HEK293T (cell line): ENCODE results near the gene SNCB.

Experiments used
- ARNT ChIP-seq: fragments of 450-650 bp; IDR thresholded peaks from 2 replicates; pipeline ENCODE4 v1.6.1; 2017; ENCODE audit warnings: mild to moderate bottlenecking
- BHLHE40 ChIP-seq: fragments of 450-650 bp; IDR thresholded peaks from 2 replicates; pipeline ENCODE4 v1.6.1; 2016; ENCODE audit warnings: mild to moderate bottlenecking, moderate library complexity, borderline replicate concordance
- CTBP1 ChIP-seq: fragments of 450-650 bp; IDR thresholded peaks from 2 replicates; pipeline ENCODE4 v1.6.1; 2016; ENCODE audit warnings: borderline replicate concordance
- ELF4 ChIP-seq: fragments of 450-650 bp; IDR thresholded peaks from 2 replicates; pipeline ENCODE4 v1.6.1; 2017; ENCODE audit warnings: antibody characterized with exemption
- FOXA1 ChIP-seq: fragments of 450-650 bp; IDR thresholded peaks from 2 replicates; pipeline ENCODE4 v1.6.1; 2016; ENCODE audit warnings: mild to moderate bottlenecking
- FOXK2 ChIP-seq: fragments of 450-650 bp; IDR thresholded peaks from 2 replicates; pipeline ENCODE4 v1.6.1; 2016; ENCODE audit warnings: mild to moderate bottlenecking
- FOXM1 ChIP-seq: fragments of 450-650 bp; IDR thresholded peaks from 2 replicates; pipeline ENCODE4 v1.6.1; 2017; ENCODE audit warnings: mild to moderate bottlenecking, borderline replicate concordance
- LEF1 ChIP-seq: fragments of 450-650 bp; IDR thresholded peaks from 2 replicates; pipeline ENCODE4 v1.6.1; 2017; ENCODE audit warnings: mild to moderate bottlenecking, borderline replicate concordance
- NFRKB ChIP-seq: fragments of 450-650 bp; IDR thresholded peaks from 2 replicates; pipeline ENCODE4 v1.6.1; 2016; ENCODE audit warnings: mild to moderate bottlenecking, moderate library complexity
- SP1 ChIP-seq: fragments of 450-650 bp; IDR thresholded peaks from 2 replicates; pipeline ENCODE4 v1.6.1; 2017
- SUZ12 ChIP-seq: fragments of 450-650 bp; IDR thresholded peaks from 2 replicates; pipeline ENCODE4 v1.6.1; 2016; ENCODE audit warnings: mild to moderate bottlenecking
- TARDBP ChIP-seq: fragments of 450-650 bp; IDR thresholded peaks from 2 replicates; pipeline ENCODE4 v1.6.1; 2016
- ZNF384 ChIP-seq: fragments of 450-650 bp; IDR thresholded peaks from 2 replicates; pipeline ENCODE4 v1.6.1; 2016
- TF ChIP-seq, protein P1 (sequence below): fragments of 450-650 bp; IDR thresholded peaks from 2 replicates; pipeline ENCODE4 v1.6.1; 2016

DNA sequence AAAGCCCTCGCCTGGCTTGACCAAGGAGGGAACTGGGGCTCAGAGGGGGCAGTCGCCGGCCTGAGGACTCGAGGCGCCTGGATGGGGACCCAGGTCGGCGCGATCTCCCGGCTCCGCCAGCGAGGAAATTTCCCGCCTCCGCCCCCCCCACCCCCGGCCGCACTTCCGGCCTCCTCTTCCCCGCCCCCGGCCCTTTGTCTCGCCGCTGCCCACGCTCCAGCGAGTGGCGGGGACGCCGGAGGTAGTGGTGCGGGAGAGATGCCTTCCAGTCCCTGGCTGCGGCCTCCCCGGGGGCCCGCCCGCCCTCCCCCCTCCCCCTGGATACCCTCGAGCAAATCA is 19.9 kb downstream of the SNCB start:
- TF ChIP-seq FOXA1 (no peak), BHLHE40 (no peak), ZNF384 (no peak), TARDBP (no peak), CTBP1 (no peak), SUZ12 (no peak), SP1 (no peak), FOXK2 (no peak), ARNT (no peak), FOXM1 (no peak), NFRKB (no peak), LEF1 (no peak), ELF4 (no peak)
- TF ChIP-seq, protein P1, sequence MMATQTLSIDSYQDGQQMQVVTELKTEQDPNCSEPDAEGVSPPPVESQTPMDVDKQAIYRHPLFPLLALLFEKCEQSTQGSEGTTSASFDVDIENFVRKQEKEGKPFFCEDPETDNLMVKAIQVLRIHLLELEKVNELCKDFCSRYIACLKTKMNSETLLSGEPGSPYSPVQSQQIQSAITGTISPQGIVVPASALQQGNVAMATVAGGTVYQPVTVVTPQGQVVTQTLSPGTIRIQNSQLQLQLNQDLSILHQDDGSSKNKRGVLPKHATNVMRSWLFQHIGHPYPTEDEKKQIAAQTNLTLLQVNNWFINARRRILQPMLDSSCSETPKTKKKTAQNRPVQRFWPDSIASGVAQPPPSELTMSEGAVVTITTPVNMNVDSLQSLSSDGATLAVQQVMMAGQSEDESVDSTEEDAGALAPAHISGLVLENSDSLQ = no peak
